HG03108 (cell line): ENCODE data around the gene ZNF175.
"Not testable (repeated sequence)": the region's sequence is repeated elsewhere in the genome, so short reads cannot be mapped to it uniquely, and the experiment has no call there.

Source experiments
- ATAC-seq: cut with Tn5 transposase; IDR thresholded peaks from one replicate; pipeline ENCODE4 v1.9.1; 2021; ENCODE audit warnings: moderate library complexity; ENCODE audit not compliant: unreplicated experiment

Gene ZNF175

DNA sequence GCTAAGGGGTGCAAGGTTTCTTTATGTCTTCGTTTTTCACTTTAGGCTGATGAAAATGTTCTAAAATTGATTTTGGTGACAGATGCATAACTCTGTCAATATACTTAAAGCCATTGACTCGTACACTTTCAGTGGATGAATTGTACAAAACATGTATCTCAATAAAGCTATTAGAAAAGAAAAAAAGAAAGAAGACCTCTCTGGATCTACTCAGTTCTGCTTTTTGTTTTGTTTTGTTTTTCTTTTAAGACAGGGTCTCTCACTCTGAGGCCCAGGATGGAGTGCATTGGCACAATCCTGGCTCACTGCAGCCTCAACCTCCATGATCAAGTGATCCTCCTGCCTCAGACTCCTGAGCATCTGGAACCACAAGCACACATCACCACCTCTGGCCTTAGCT, 55.6 kb downstream of the ZNF175 start:
- no peak for ATAC-seq

DNA sequence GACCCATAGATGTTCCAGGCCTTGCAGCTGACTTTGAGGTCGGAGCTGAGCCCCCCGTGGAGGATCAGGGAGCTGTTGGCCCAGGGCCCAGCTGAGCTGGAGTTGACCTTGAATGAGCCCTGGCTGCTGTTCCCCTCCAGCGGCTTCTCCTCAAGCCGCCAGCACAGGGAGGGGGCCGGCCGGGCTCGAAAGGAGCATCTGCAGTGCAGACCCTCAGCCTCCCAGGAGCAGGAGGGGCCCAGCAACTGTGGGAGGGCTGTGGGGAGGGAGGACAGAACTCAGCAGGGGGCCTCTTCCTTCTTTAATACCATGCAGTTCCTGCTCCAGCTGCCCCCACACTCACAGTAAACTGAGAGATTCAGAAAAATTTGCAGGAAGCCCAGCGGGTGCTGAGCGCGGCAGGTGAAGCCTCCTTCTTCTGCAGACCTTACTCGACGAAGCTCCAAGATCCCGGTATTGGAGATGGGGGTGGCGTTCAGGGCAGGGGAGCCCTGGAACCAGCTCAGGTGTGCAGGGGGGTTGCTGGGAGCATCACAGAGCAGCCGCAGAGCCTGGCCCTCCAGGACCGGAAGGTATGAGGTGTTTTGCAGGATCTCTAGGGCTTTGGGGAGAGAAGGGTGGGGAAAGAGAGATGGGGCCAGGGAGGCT, 56.5 kb downstream of the ZNF175 start:
- ATAC-seq: no peak

DNA sequence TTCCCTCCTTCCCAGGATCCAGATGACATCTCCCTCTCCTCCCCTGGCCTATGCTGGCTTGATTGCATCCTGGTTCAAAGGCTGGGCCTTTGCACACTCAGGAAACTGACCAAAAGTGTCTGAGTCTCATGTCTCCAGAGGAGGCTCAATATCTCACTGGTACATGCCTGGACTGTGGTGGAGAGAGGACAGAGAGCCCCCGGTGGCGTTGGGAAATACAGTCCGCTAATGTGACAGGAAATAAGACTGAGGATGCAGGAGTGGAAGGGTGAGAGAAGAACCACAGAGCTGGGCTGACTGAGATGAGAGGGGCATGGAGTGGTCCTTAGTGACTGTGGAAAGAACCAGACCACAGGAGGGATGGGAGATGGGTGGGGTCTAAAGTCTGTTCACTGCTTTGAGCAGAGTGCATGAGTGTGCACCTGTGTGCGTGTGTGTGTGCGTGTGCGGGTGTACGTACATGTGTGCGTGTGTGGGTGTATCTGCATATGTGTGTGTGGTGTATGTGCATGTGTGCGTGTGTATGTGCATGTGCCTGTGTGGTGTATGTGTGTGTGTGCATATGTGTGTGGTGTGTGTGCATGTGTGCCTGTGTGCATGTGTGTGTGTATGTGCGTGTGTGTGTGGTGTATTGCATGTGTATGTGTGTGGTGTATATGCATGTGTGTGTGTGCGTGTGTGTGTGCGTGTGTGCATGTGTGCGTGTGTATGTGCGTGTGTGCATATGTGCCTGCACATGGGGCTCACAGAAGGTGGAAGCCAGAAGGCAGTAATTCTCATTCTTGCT, 57.3 kb downstream of the ZNF175 start:
- ATAC-seq: no peak

- ATAC-seq: not testable (repeated sequence)
These were observed 59.2 kb downstream of the ZNF175 start, which contains the start of gene SIGLEC5 for GRCh38 chr19:51630315-51630714. Gene SIGLEC5 (minus strand): TSS chr19:51630401. CDS start chr19:51630335, 66 bp downstream.

DNA sequence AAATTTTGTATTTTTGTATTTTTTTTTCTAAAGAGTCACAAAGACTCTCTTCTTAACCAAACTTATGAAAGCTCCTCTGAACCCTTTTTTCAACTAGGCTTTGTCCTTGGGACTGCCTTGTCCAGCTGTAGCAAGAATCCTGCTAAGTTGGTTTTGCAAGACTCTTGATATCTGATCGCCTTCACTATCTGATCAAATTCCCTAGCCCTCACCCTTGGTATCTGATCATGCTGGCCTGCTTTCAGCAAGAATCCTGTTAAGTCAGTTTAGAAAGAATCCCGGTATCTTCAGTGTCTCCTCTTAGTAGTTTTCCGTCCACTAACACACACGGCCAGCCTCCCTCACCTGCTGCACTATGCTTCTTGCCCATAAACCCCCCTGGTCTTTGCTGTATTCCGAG, 61.0 kb downstream of the ZNF175 start:
- ATAC-seq: no peak

GRCh38 chr19:51637362-51637978, 66.4 kb downstream of the ZNF175 start:
- no peak for ATAC-seq

DNA sequence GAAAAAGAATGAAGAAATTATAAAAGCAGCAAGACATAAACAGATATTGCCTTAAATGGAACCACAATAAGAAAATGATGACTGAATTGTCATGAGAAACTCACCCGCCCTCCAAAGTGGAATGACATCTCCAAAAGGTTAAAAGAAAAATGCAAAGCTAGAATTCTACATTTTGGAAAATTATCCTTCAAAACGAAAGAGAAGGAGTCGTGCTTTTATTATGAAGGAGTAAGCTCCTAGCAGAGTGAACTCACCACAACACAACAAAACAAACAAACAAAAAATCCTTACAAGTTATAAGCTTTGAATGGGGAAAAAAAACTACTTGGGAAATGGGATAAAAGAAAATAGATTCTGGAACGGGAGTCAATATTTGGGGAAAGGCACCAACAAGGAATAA, 68.8 kb downstream of the ZNF175 start:
- no peak for ATAC-seq

DNA sequence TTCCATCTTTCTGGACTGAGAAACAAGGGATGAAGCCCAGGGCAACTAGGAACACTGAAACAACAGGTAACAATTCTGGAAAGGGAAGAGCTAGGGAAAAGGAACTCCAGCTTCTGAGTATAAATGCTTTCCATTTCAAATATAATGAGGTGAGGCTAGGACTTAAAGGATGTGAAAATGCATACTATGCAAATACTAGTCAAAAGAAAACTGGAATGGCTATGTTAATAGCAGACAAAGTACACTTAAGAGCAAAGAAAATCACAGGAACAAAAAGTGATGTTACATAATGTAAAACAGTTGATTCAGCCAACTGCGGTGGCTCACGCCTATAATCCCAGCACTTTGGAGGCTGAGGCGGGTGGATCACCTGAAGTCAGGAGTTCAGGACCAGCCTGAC, 69.3 kb downstream of the ZNF175 start:
- ATAC-seq: no peak

DNA sequence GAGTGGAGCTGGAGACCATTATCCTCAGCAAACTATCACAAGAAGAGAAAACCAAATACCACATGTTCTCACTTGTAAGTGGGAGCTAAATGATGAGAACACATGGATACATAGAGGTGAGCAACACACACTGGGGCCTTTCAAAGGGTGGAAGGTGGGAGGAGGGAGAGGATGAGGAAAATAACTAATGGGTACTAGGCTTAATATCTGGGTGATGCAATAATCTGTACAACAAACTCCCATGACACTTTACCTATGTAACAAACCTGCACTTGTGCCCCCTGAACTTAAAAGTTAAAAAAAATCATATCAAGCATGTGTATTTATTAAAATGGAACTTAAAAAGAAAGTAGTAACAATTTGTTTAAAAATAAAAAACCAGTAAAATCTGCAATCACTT, 70.6 kb downstream of the ZNF175 start:
- ATAC-seq: no peak
